ENCODE data around the gene MAPKAPK3. TPM values are rescaled to one million over a fixed set of nuclear protein-coding genes. Genes with fewer than 3 reads are reported as not detected.

Gene MAPKAPK3
- total RNA-seq, 5 donors from 2014 or later (not counting 1 experiment from before 2014, with no cell fraction given), result 35.1 to 66.6 (median 53.0) TPM

GRCh38 chr3:50572158-50572557, 44.8 kb upstream of the MAPKAPK3 start:
- ChIA-PET CTCF (interaction anchor here (0.9 to 6.3 kb wide), 8 partner anchors 14 to 739 kb away, joined by 3 to 139 read pairs (median 11); partner anchors contain the start of genes CISH (in 2 of the 2) and MAPKAPK3 (in 1 of the 2)), POLR2A (interaction anchor here in 1 of 2 donors (1.5 kb wide), 1 partner anchor 41 kb away, joined by 5 read pairs; no protein-coding TSS in a partner anchor)
- peak; percentile 55 to 89 (median 75) for DNase-seq
- peak overlapping the region; percentile 60 for H3K27ac ChIP-seq (ENCODE audit: low read length)
- Mint-ChIP-seq H3K9me3 (no peaks in the 10 kb centered on the region), H3K27ac (peak overlapping the region; percentile 95 to 98), H3K27me3 (no peaks in the 10 kb centered on the region), H3K4me3 (peak overlapping the region; percentile 7 to 84 (median 63)), H3K36me3 (no peaks in the 10 kb centered on the region), H3K4me1 (peaks cover 76 to 86% (median 77%) of the 10 kb centered on the region in 3 donors)
- ATAC-seq (replicated peaks in 1 of 4), result peak; percentile 18 to 27 (median 24)
- peaks cover 6 to 11% of the 10 kb centered on the region in 2 donors for H3K36me3 ChIP-seq (ENCODE audit: control insufficient read depth in 2 of 2, extremely low read depth in 1 of 2, insufficient read depth in 1 of 2, low read length in 1 of 2)
- no peaks in the 10 kb centered on the region for H3K9me3 ChIP-seq
- 0% methylated on average over 1 of the region's 1 CpG for WGBS (ENCODE audit: insufficient coverage)
- no peaks in the 10 kb centered on the region for H3K27me3 ChIP-seq (replicated peaks in 1 of 2; ENCODE audit: control insufficient read depth in 2 of 2, extremely low read depth in 1 of 2, insufficient read depth in 2 of 2, low read length in 1 of 2)
- no peak overlapping the region for H3K4me3 ChIP-seq (ENCODE audit: control insufficient read depth in 1 of 2, extremely low read depth in 1 of 2, low read length in 1 of 2)
- peaks cover 39 to 93% of the 10 kb centered on the region in 2 experiments for H3K4me1 ChIP-seq (ENCODE audit: control insufficient read depth in 1 of 2, extremely low read depth in 1 of 2, insufficient read depth in 2 of 2, low read length in 2 of 2)

- H3K9me3 ChIP-seq, result no peaks in the 10 kb centered on the region
- H3K4me3 ChIP-seq (ENCODE audit: control insufficient read depth in 1 of 2, extremely low read depth in 1 of 2, low read length in 1 of 2), result peak overlapping the region in 1 of 2 donors; percentile 17
- Mint-ChIP-seq H3K27ac (peak overlapping the region; percentile 95 to 98), H3K36me3 (peaks cover 3% of the 10 kb centered on the region), H3K27me3 (no peaks in the 10 kb centered on the region), H3K4me3 (peak overlapping the region; percentile 13 to 84 (median 60)), H3K9me3 (no peaks in the 10 kb centered on the region), H3K4me1 (peaks cover 73 to 90% (median 80%) of the 10 kb centered on the region in 3 donors)
- ChIA-PET CTCF (interaction anchor here (0.6 to 6.3 kb wide), 10 partner anchors 13 to 738 kb away, joined by 3 to 139 read pairs (median 5); partner anchors contain the start of genes CISH (in 2 of the 2) and MAPKAPK3 (in 1 of the 2)), POLR2A (interaction anchor here in 1 of 2 donors (1.5 kb wide), 1 partner anchor 41 kb away, joined by 5 read pairs; no protein-coding TSS in a partner anchor)
- H3K36me3 ChIP-seq (ENCODE audit: control insufficient read depth in 2 of 2, extremely low read depth in 1 of 2, insufficient read depth in 1 of 2, low read length in 1 of 2), result peaks cover 8 to 18% of the 10 kb centered on the region in 2 donors
- ATAC-seq (replicated peaks in 1 of 4), result peak in 2 of 4 experiments; percentile 3 to 7
- peak overlapping the region; percentile 60 for H3K27ac ChIP-seq (ENCODE audit: low read length)
- 30% methylated on average over 1 of the region's 4 CpGs for WGBS (ENCODE audit: insufficient coverage)
- DNase-seq, result peak in 1 of 35 experiments; percentile 36
- H3K27me3 ChIP-seq (replicated peaks in 1 of 2; ENCODE audit: control insufficient read depth in 2 of 2, extremely low read depth in 1 of 2, insufficient read depth in 2 of 2, low read length in 1 of 2), result no peaks in the 10 kb centered on the region
- H3K4me1 ChIP-seq (ENCODE audit: control insufficient read depth in 1 of 2, extremely low read depth in 1 of 2, insufficient read depth in 2 of 2, low read length in 2 of 2), result peaks cover 37 to 95% of the 10 kb centered on the region in 2 experiments
These were observed 44.1 kb upstream of the MAPKAPK3 start for GRCh38 chr3:50572801-50573371.

DNA sequence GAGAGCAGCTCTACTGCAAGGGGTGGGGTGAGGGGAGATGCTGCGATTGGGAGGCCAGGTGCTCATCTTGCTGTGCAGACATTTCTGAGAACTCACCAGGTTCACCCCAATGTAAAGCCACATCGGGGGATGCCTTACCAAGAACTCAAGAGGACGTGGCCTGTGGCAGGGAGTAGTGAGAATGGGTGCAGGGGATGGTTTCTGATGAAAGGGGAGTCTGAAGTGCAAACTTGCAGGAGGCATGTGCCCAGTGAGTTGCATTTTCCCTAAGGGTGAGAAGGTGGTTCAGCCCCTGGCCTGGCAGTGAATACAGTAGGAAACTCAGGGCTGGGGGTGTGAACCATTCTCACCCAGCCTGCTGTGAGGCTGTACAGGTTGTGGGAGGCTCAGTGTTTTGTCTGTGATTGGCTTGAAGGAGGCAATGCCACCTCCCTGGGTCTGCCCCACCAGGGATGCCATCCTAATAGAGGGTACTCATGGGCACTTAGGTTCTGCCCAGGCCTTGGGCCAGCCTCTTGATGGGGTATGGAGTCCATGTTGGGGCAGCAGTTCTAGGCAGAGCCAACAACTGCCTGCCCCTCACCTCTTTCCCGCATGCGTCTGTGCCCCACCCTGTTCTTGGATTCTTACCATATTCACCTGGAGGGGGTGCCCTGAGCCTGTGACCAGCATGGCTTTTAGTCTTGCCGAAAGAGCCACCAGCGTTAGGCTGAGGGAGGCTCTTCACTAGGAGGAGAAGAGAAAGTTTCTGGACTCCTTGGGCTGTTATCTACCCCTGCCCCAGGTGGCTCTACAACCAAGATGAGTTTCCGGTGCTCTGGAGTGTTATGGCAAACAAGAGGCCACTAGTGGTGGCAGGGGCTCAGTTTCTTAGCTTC, 43.1 kb upstream of the MAPKAPK3 start:
- peaks cover 12 to 25% of the 10 kb centered on the region in 2 donors for H3K36me3 ChIP-seq (ENCODE audit: control insufficient read depth in 2 of 2, extremely low read depth in 1 of 2, insufficient read depth in 1 of 2, low read length in 1 of 2)
- H3K4me1 Mint-ChIP-seq, result peaks cover 67 to 86% (median 80%) of the 10 kb centered on the region in 3 donors
- H3K9me3 ChIP-seq, result no peaks in the 10 kb centered on the region
- H3K27me3 Mint-ChIP-seq, result no peaks in the 10 kb centered on the region
- peak overlapping the region; percentile 60 for H3K27ac ChIP-seq (ENCODE audit: low read length)
- peak overlapping the region; percentile 95 to 98 for H3K27ac Mint-ChIP-seq
- 0% methylated on average over 2 of the region's 8 CpGs for WGBS (ENCODE audit: insufficient coverage)
- no peaks in the 10 kb centered on the region for H3K9me3 Mint-ChIP-seq
- ChIA-PET POLR2A (no interaction called here), CTCF (interaction anchor here (0.9 to 5.2 kb wide), 8 partner anchors 15 to 737 kb away, joined by 5 to 139 read pairs (median 8); partner anchors contain the start of genes CISH (in 1 of the 2) and MAPKAPK3 (in 1 of the 2))
- DNase-seq (peak in 16 of 35 experiments; percentile 15 to 63 (median 32)), ATAC-seq (replicated peaks in 1 of 4) (peak; percentile 23 to 46 (median 38))
- peak overlapping the region in 2 of 3 donors; percentile 60 to 84 for H3K4me3 Mint-ChIP-seq
- no peak overlapping the region for H3K4me3 ChIP-seq (ENCODE audit: control insufficient read depth in 1 of 2, extremely low read depth in 1 of 2, low read length in 1 of 2)
- H3K27me3 ChIP-seq (replicated peaks in 1 of 2; ENCODE audit: control insufficient read depth in 2 of 2, extremely low read depth in 1 of 2, insufficient read depth in 2 of 2, low read length in 1 of 2), result no peaks in the 10 kb centered on the region
- peaks cover 8% of the 10 kb centered on the region for H3K36me3 Mint-ChIP-seq
- H3K4me1 ChIP-seq (ENCODE audit: control insufficient read depth in 1 of 2, extremely low read depth in 1 of 2, insufficient read depth in 2 of 2, low read length in 2 of 2), result peaks cover 34 to 95% of the 10 kb centered on the region in 2 experiments

DNA sequence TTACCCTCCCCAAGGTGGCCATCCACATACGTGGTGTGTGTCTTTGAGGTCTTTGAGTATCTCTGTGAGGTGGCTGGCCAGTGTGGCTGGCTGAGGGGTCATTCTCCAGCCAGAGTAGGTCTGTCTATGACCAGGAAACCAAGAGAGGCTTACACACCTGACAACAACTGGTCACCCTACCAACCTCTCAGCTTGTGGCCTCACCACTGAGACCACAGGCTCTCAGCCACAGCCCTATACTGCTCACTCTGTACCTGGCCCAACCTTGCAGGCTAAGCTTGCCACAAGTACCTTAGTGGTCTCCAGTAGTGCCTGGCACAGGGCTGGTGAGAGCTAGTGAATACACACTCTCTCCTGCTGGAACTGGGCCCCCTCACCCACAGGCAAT, 42.5 kb upstream of the MAPKAPK3 start:
- Mint-ChIP-seq H3K27ac (peak overlapping the region; percentile 95 to 98), H3K36me3 (peaks cover 11% of the 10 kb centered on the region), H3K27me3 (no peaks in the 10 kb centered on the region), H3K4me3 (peak overlapping the region in 2 of 3 donors; percentile 45 to 84), H3K4me1 (peaks cover 65 to 84% (median 80%) of the 10 kb centered on the region in 3 donors), H3K9me3 (no peaks in the 10 kb centered on the region)
- DNase-seq, result peak in 1 of 35 experiments; percentile 36
- Histone ChIP-seq H3K9me3 (no peaks in the 10 kb centered on the region), H3K27me3 (replicated peaks in 1 of 2; ENCODE audit: control insufficient read depth in 2 of 2, extremely low read depth in 1 of 2, insufficient read depth in 2 of 2, low read length in 1 of 2) (no peaks in the 10 kb centered on the region), H3K36me3 (ENCODE audit: control insufficient read depth in 2 of 2, extremely low read depth in 1 of 2, insufficient read depth in 1 of 2, low read length in 1 of 2) (peaks cover 15 to 31% of the 10 kb centered on the region in 2 donors), H3K4me1 (ENCODE audit: control insufficient read depth in 1 of 2, extremely low read depth in 1 of 2, insufficient read depth in 2 of 2, low read length in 2 of 2) (peaks cover 34 to 94% of the 10 kb centered on the region in 2 experiments), H3K27ac (ENCODE audit: low read length) (peak overlapping the region; percentile 60), H3K4me3 (ENCODE audit: control insufficient read depth in 1 of 2, extremely low read depth in 1 of 2, low read length in 1 of 2) (no peak overlapping the region)
- ChIA-PET CTCF (interaction anchor here in 1 of 2 donors (0.6 to 2.6 kb wide), 4 partner anchors 14 to 39 kb away, joined by 4 to 8 read pairs (median 6); partner anchors contain the start of gene CISH), POLR2A (interaction anchor here (0.6 kb wide), 2 partner anchors 28 to 123 kb away, joined by 3 to 5 read pairs; no protein-coding TSS in a partner anchor)
- no CpG with 5 or more reads among the region's 1 CpG for WGBS (ENCODE audit: insufficient coverage)
- ATAC-seq (replicated peaks in 1 of 4), result no peak

- H3K27me3 Mint-ChIP-seq, result no peaks in the 10 kb centered on the region
- ATAC-seq (replicated peaks in 1 of 4) (no peak), DNase-seq (no peak)
- peak overlapping the region; percentile 60 for H3K27ac ChIP-seq (ENCODE audit: low read length)
- 81% methylated on average over 6 of the region's 6 CpGs for WGBS (ENCODE audit: insufficient coverage)
- H3K27me3 ChIP-seq (replicated peaks in 1 of 2; ENCODE audit: control insufficient read depth in 2 of 2, extremely low read depth in 1 of 2, insufficient read depth in 2 of 2, low read length in 1 of 2), result no peaks in the 10 kb centered on the region
- peaks cover 11% of the 10 kb centered on the region for H3K36me3 Mint-ChIP-seq
- H3K9me3 ChIP-seq, result no peaks in the 10 kb centered on the region
- H3K4me1 Mint-ChIP-seq, result peaks cover 60 to 80% (median 75%) of the 10 kb centered on the region in 3 donors
- H3K4me3 ChIP-seq (ENCODE audit: control insufficient read depth in 1 of 2, extremely low read depth in 1 of 2, low read length in 1 of 2), result no peak overlapping the region
- CTCF ChIA-PET, result interaction anchor here in 1 of 2 donors (0.8 to 2.6 kb wide), 3 partner anchors 13 to 81 kb away, joined by 3 to 6 read pairs (median 4); no protein-coding TSS in a partner anchor
- peaks cover 16 to 41% of the 10 kb centered on the region in 2 donors for H3K36me3 ChIP-seq (ENCODE audit: control insufficient read depth in 2 of 2, extremely low read depth in 1 of 2, insufficient read depth in 1 of 2, low read length in 1 of 2)
- no peaks in the 10 kb centered on the region for H3K9me3 Mint-ChIP-seq
- H3K4me3 Mint-ChIP-seq, result peak overlapping the region in 1 of 3 donors; percentile 84
- H3K27ac Mint-ChIP-seq, result peak overlapping the region; percentile 95 to 98
- POLR2A ChIA-PET, result interaction anchor here in 1 of 2 donors (0.6 kb wide), 1 partner anchor 925 kb away, joined by 17 read pairs; no protein-coding TSS in a partner anchor
- H3K4me1 ChIP-seq (ENCODE audit: control insufficient read depth in 1 of 2, extremely low read depth in 1 of 2, insufficient read depth in 2 of 2, low read length in 2 of 2), result peaks cover 32 to 95% of the 10 kb centered on the region in 2 experiments
These were observed 41.6 kb upstream of the MAPKAPK3 start for GRCh38 chr3:50575372-50575771.
